SK-N-SH (cell line): Measurements from ENCODE around the gene VTCN1. TPM values are rescaled to one million over a fixed set of nuclear protein-coding genes. Genes with fewer than 3 reads are reported as not detected.

Experiments used
- CTCF ChIA-PET: fragments of 300-600, 350-600 bp; formaldehyde crosslinking; extraction: SDS; loops from one replicate; lab custom pipeline; 2021; lab: Yijun Ruan, JAX
- POLR2A ChIA-PET: fragments of 350-600 bp; sonication (Branson Sonifier 250); formaldehyde crosslinking; extraction: SDS; loops from one replicate; lab custom pipeline; 2020; ENCODE audit warnings: antibody characterized with exemption, inconsistent platforms; lab: Yijun Ruan, JAX
- DNase-seq: peaks from one replicate; pipeline ENCODE4 v3.0.0; 2012
- H2AFZ ChIP-seq: fragments of 200-600 bp; sonication (generic); 2 replicates; pipeline ENCODE4 v1.8.1; 2016; ENCODE audit warnings: antibody characterized with exemption, mild to moderate bottlenecking, low read depth
- H3F3A ChIP-seq: fragments of 200-600 bp; sonication (generic); replicated peaks from 2 replicates; pipeline ENCODE3; 2016; ENCODE audit warnings: antibody characterized with exemption, mild to moderate bottlenecking; ENCODE audit not compliant: insufficient read depth
- H3K27ac ChIP-seq, 2 experiments: fragments of 200-500 bp in 1 of 2; fragments of 200-600 bp in 1 of 2; sonication (Bioruptor generic) in 1 of 2; sonication (generic), shearing (Covaris generic) in 1 of 2; 2 replicates each; pipeline versions ENCODE4 v1.5.1 to v1.6.1; 2014 to 2016; ENCODE audit warnings: low read depth in 2 of 2, inconsistent platforms in 1 of 2, low read length in 1 of 2, mild to moderate bottlenecking in 1 of 2, mixed read lengths in 1 of 2
- H3K27me3 ChIP-seq: fragments of 200-600 bp; sonication (generic), shearing (Covaris generic); 2 replicates; pipeline ENCODE4 v1.6.1; 2016; ENCODE audit warnings: mixed run types; ENCODE audit not compliant: insufficient read depth
- H3K36me3 ChIP-seq, 2 experiments: fragments of 200-500 bp in 1 of 2; fragments of 200-600 bp in 1 of 2; sonication (Bioruptor generic) in 1 of 2; sonication (generic) in 1 of 2; replicated peaks in 1 of 2; 2 replicates each; pipeline versions ENCODE3 to v1.5.1; 2014 to 2016; ENCODE audit warnings: low read length in 1 of 2, mild to moderate bottlenecking in 1 of 2; ENCODE audit not compliant: insufficient read depth in 2 of 2, control insufficient read depth in 1 of 2
- H3K4me1 ChIP-seq, 2 experiments: fragments of 200-500 bp in 1 of 2; fragments of 200-600 bp in 1 of 2; sonication (Bioruptor generic) in 1 of 2; sonication (generic), shearing (Covaris generic) in 1 of 2; 2 replicates each; pipeline versions ENCODE4 v1.5.1 to v1.6.1; 2014 to 2016; ENCODE audit warnings: low read depth in 1 of 2, low read length in 1 of 2, mixed run types in 1 of 2; ENCODE audit not compliant: insufficient read depth in 2 of 2, control insufficient read depth in 1 of 2
- H3K4me2 ChIP-seq: fragments of 200-600 bp; sonication (generic), shearing (Covaris generic); 2 replicates; pipeline ENCODE4 v1.6.1; 2017; ENCODE audit warnings: mixed run types
- H3K4me3 ChIP-seq, 2 experiments: fragments of 200-500 bp in 1 of 2; fragments of 200-600 bp in 1 of 2; sonication (Bioruptor generic) in 1 of 2; sonication (generic), shearing (Covaris generic) in 1 of 2; 2 replicates each; pipeline versions ENCODE4 v1.5.1 to v1.8.1; 2014 to 2016; ENCODE audit warnings: low read depth in 2 of 2, inconsistent platforms in 1 of 2, low read length in 1 of 2, mild to moderate bottlenecking in 1 of 2, mixed read lengths in 1 of 2, moderate library complexity in 1 of 2
- H3K79me2 ChIP-seq: fragments of 200-600 bp; sonication (generic); 2 replicates; pipeline ENCODE4 v1.8.1; 2017; ENCODE audit warnings: mild to moderate bottlenecking; ENCODE audit not compliant: insufficient read depth
- H3K9ac ChIP-seq: fragments of 200-600 bp; sonication (generic); 2 replicates; pipeline ENCODE4 v1.6.1; 2017; ENCODE audit warnings: mixed run types
- H3K9me2 ChIP-seq: fragments of 200-600 bp; sonication (generic); 2 replicates; pipeline ENCODE4 v1.6.1; 2017; ENCODE audit warnings: mixed run types
- H3K9me3 ChIP-seq: fragments of 200-600 bp; sonication (generic); 2 replicates; pipeline ENCODE4 v1.6.1; 2017; ENCODE audit warnings: mixed run types, mild to moderate bottlenecking, moderate library complexity
- H4K20me1 ChIP-seq: fragments of 200-600 bp; sonication (generic); 2 replicates; pipeline ENCODE4 v1.6.1; 2017; ENCODE audit warnings: mild to moderate bottlenecking, mixed run types; ENCODE audit not compliant: insufficient read depth
- ELF1 ChIP-seq: IDR thresholded peaks from 2 replicates; pipeline ENCODE4 v1.4.0; 2012
- FOXJ3 ChIP-seq: sonication (generic); formaldehyde crosslinking; IDR thresholded peaks from 2 replicates; pipeline ENCODE4 v1.5.1; 2020; ENCODE audit warnings: mild to moderate bottlenecking, missing genetic modification reagents
- FOXM1 ChIP-seq: IDR thresholded peaks from 2 replicates; pipeline ENCODE4 v1.4.0; 2012; ENCODE audit warnings: low read depth, mild to moderate bottlenecking
- NFIC ChIP-seq: IDR thresholded peaks from 2 replicates; pipeline ENCODE4 v1.4.0; 2012; ENCODE audit warnings: borderline replicate concordance
- NRF1 ChIP-seq: IDR thresholded peaks from 2 replicates; pipeline ENCODE4 v1.6.1; 2012; ENCODE audit warnings: low read depth, mild to moderate bottlenecking, low read length
- POLR2AphosphoS5 ChIP-seq: IDR thresholded peaks from 2 replicates; pipeline ENCODE4 v1.6.1; 2012; ENCODE audit warnings: low read depth, low read length
- RAD21 ChIP-seq: IDR thresholded peaks from 2 replicates; pipeline ENCODE4 v1.6.1; 2012; ENCODE audit warnings: mild to moderate bottlenecking, low read length
- RXRA ChIP-seq: IDR thresholded peaks from 2 replicates; pipeline ENCODE4 v1.4.0; 2012; ENCODE audit warnings: low read depth, mild to moderate bottlenecking, borderline replicate concordance
- TAF1 ChIP-seq: IDR thresholded peaks from 2 replicates; pipeline ENCODE4 v1.6.1; 2012; ENCODE audit warnings: low read depth, mild to moderate bottlenecking, low read length, moderate library complexity, borderline replicate concordance
- TEAD4 ChIP-seq: IDR thresholded peaks from 2 replicates; pipeline ENCODE4 v1.4.0; 2012; ENCODE audit warnings: mild to moderate bottlenecking, borderline replicate concordance; ENCODE audit not compliant: insufficient read depth
- WGBS: methylation state at CpG from one replicate; pipeline ENCODE4 v1.1.6; 2017; ENCODE audit warnings: low lambda C conversion rate; 5-methylcytosine and 5-hydroxymethylcytosine counted together
- polyA plus RNA-seq, 3 experiments: library from polyadenylated mRNA; depleted of rRNA; stranded (reverse); fragments of >200 nt; gene quantifications; 2 replicates each; pipeline ENCODE4 v1.2.3, GENCODE V29; 2012
- TF ChIP-seq, protein P1 (sequence below): fragments of 150-350 bp; IDR thresholded peaks from 2 replicates; pipeline ENCODE4 v1.6.1; 2017; ENCODE audit warnings: antibody characterized with exemption, low read length, low read depth, borderline replicate concordance
- TF ChIP-seq, protein P2 (sequence below): IDR thresholded peaks from 2 replicates; pipeline ENCODE4 v1.4.0; 2012; ENCODE audit warnings: low read depth
- TF ChIP-seq, protein P3 (sequence below): fragments of 200-600 bp; sonication (generic); IDR thresholded peaks from 2 replicates; pipeline ENCODE4 v1.6.1; 2017; ENCODE audit warnings: antibody characterized with exemption, mild to moderate bottlenecking, moderate library complexity
- TF ChIP-seq, protein P4 (sequence below): IDR thresholded peaks from 2 replicates; pipeline ENCODE4; 2012

The VTCN1 gene
- polyA plus RNA-seq, 1 of the 3 experiments (the other 2 are of a cell fraction): not detected

DNA sequence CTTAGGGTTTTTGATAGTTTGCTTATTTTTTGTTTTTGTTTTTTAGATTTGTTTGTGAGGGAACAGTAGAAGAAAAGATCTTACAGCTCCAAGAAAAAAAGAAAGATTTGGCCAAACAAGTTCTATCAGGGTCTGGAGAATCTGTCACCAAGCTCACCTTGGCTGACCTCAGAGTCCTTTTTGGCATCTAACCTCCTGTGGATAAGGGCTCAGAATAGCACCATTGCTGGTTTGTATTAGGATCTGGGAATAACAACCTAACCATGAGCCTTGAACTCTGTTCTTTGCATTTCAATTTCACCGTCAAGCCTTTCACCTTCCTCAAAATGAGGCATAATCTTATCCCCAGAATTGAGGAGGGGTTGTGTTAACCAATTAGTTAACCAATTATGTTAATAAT lies 109.4 kb downstream of the VTCN1 start:
- Histone ChIP-seq H3K4me1 (peaks cover 0 to 16% of the 10 kb centered on the region in 2 experiments; a peak in 1 of 4 replicates), H3K9me3 (no peaks in the 10 kb centered on the region), H3F3A (peaks cover 3% of the 10 kb centered on the region), H3K9me2 (no peaks in the 10 kb centered on the region), H3K4me2 (no peak overlapping the region), H3K27ac (no peak overlapping the region), H3K9ac (no peak overlapping the region), H3K4me3 (no peak overlapping the region), H4K20me1 (no peaks in the 10 kb centered on the region), H3K27me3 (no peaks in the 10 kb centered on the region), H2AFZ (no peak overlapping the region), H3K79me2 (no peaks in the 10 kb centered on the region), H3K36me3 (peaks cover 43 to 44% of the 10 kb centered on the region in 2 experiments)
- WGBS: 100% methylated on average over 1 of the region's 1 CpG
- TF ChIP-seq, protein P1, sequence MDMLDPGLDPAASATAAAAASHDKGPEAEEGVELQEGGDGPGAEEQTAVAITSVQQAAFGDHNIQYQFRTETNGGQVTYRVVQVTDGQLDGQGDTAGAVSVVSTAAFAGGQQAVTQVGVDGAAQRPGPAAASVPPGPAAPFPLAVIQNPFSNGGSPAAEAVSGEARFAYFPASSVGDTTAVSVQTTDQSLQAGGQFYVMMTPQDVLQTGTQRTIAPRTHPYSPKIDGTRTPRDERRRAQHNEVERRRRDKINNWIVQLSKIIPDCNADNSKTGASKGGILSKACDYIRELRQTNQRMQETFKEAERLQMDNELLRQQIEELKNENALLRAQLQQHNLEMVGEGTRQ: no peak
- no peak for TF ChIP-seq ELF1
- no peak for TF ChIP-seq NRF1
- TF ChIP-seq, protein P2, sequence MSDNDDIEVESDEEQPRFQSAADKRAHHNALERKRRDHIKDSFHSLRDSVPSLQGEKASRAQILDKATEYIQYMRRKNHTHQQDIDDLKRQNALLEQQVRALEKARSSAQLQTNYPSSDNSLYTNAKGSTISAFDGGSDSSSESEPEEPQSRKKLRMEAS: no peak
- no peak for TF ChIP-seq TAF1
- no peak for TF ChIP-seq POLR2AphosphoS5
- TF ChIP-seq, protein P3, sequence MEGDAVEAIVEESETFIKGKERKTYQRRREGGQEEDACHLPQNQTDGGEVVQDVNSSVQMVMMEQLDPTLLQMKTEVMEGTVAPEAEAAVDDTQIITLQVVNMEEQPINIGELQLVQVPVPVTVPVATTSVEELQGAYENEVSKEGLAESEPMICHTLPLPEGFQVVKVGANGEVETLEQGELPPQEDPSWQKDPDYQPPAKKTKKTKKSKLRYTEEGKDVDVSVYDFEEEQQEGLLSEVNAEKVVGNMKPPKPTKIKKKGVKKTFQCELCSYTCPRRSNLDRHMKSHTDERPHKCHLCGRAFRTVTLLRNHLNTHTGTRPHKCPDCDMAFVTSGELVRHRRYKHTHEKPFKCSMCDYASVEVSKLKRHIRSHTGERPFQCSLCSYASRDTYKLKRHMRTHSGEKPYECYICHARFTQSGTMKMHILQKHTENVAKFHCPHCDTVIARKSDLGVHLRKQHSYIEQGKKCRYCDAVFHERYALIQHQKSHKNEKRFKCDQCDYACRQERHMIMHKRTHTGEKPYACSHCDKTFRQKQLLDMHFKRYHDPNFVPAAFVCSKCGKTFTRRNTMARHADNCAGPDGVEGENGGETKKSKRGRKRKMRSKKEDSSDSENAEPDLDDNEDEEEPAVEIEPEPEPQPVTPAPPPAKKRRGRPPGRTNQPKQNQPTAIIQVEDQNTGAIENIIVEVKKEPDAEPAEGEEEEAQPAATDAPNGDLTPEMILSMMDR: no peak
- TF ChIP-seq FOXM1: no peak
- TF ChIP-seq RXRA: no peak
- no peak for TF ChIP-seq NFIC
- TF ChIP-seq FOXJ3 (CRISPR knock-in tag): no peak
- TF ChIP-seq TEAD4: no peak
- TF ChIP-seq RAD21: no peak
- TF ChIP-seq, protein P4, sequence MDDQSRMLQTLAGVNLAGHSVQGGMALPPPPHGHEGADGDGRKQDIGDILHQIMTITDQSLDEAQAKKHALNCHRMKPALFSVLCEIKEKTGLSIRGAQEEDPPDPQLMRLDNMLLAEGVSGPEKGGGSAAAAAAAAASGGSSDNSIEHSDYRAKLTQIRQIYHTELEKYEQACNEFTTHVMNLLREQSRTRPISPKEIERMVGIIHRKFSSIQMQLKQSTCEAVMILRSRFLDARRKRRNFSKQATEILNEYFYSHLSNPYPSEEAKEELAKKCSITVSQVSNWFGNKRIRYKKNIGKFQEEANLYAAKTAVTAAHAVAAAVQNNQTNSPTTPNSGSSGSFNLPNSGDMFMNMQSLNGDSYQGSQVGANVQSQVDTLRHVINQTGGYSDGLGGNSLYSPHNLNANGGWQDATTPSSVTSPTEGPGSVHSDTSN: no peak
- ChIA-PET POLR2A (no interaction called here), CTCF (interaction anchor here (0.8 to 1.5 kb wide), 3 partner anchors 8 to 28 kb away, joined by 3 to 6 read pairs (median 4); no protein-coding TSS in a partner anchor)
- DNase-seq: no peak
